ENCODE results near the gene FZD8. TPM values are rescaled to one million over a fixed set of nuclear protein-coding genes. Genes with fewer than 3 reads are reported as not detected.

Gene FZD8
- total RNA-seq, 1 donor from 2014 or later, result 16.5 TPM

- peaks cover 15% of the 10 kb centered on the region for H3K9me3 Mint-ChIP-seq
- H3K36me3 Mint-ChIP-seq, result no peaks in the 10 kb centered on the region
- DNase-seq (ENCODE audit: low spot score in 2 of 2, unreplicated experiment in 2 of 2), result no peak
- H3K27ac Mint-ChIP-seq, result no peak overlapping the region
- H3K4me1 Mint-ChIP-seq, result no peaks in the 10 kb centered on the region
- peaks cover 6% of the 10 kb centered on the region for H3K27me3 Mint-ChIP-seq (ENCODE audit: low read depth)
- H3K4me3 Mint-ChIP-seq, result no peak overlapping the region
- TF ChIP-seq CTCF (IDR thresholded peaks at IDR 0.05; ENCODE audit: unreplicated experiment), result no peak
These were observed 15.1 kb downstream of the FZD8 start for GRCh38 chr10:35626971-35627507.

- H3K36me3 Mint-ChIP-seq, result no peaks in the 10 kb centered on the region
- no peak overlapping the region for H3K4me3 Mint-ChIP-seq
- peaks cover 12% of the 10 kb centered on the region for H3K9me3 Mint-ChIP-seq
- no peak overlapping the region for H3K27ac Mint-ChIP-seq
- DNase-seq (ENCODE audit: low spot score in 2 of 2, unreplicated experiment in 2 of 2), result no peak
- TF ChIP-seq CTCF (IDR thresholded peaks at IDR 0.05; ENCODE audit: unreplicated experiment), result no peak
- peaks cover 6% of the 10 kb centered on the region for H3K4me1 Mint-ChIP-seq
- H3K27me3 Mint-ChIP-seq (ENCODE audit: low read depth), result peaks cover 34% of the 10 kb centered on the region
These were observed 27.8 kb downstream of the FZD8 start for GRCh38 chr10:35614312-35614711.

GRCh38 chr10:35613597-35614226, 28.4 kb downstream of the FZD8 start:
- no peak for TF ChIP-seq CTCF (IDR thresholded peaks at IDR 0.05; ENCODE audit: unreplicated experiment)
- H3K9me3 Mint-ChIP-seq, result peaks cover 10% of the 10 kb centered on the region
- no peak overlapping the region for H3K4me3 Mint-ChIP-seq
- H3K36me3 Mint-ChIP-seq, result no peaks in the 10 kb centered on the region
- peaks cover 6% of the 10 kb centered on the region for H3K4me1 Mint-ChIP-seq
- no peak overlapping the region for H3K27ac Mint-ChIP-seq
- H3K27me3 Mint-ChIP-seq (ENCODE audit: low read depth), result peaks cover 34% of the 10 kb centered on the region
- no peak for DNase-seq (ENCODE audit: low spot score in 2 of 2, unreplicated experiment in 2 of 2)

GRCh38 chr10:35613107-35613440, 29.0 kb downstream of the FZD8 start:
- H3K27me3 Mint-ChIP-seq (ENCODE audit: low read depth), result peaks cover 34% of the 10 kb centered on the region
- H3K4me3 Mint-ChIP-seq, result no peak overlapping the region
- DNase-seq (ENCODE audit: low spot score in 2 of 2, unreplicated experiment in 2 of 2), result no peak
- peaks cover 10% of the 10 kb centered on the region for H3K9me3 Mint-ChIP-seq
- H3K27ac Mint-ChIP-seq, result no peak overlapping the region
- H3K4me1 Mint-ChIP-seq, result peaks cover 6% of the 10 kb centered on the region
- TF ChIP-seq CTCF (IDR thresholded peaks at IDR 0.05; ENCODE audit: unreplicated experiment), result no peak
- H3K36me3 Mint-ChIP-seq, result no peaks in the 10 kb centered on the region

GRCh38 chr10:35612385-35613106, 29.6 kb downstream of the FZD8 start:
- Mint-ChIP-seq H3K9me3 (peaks cover 10% of the 10 kb centered on the region), H3K36me3 (no peaks in the 10 kb centered on the region), H3K27me3 (ENCODE audit: low read depth) (peaks cover 34% of the 10 kb centered on the region), H3K27ac (no peak overlapping the region), H3K4me1 (peaks cover 6% of the 10 kb centered on the region), H3K4me3 (no peak overlapping the region)
- no peak for DNase-seq (ENCODE audit: low spot score in 2 of 2, unreplicated experiment in 2 of 2)
- no peak for TF ChIP-seq CTCF (IDR thresholded peaks at IDR 0.05; ENCODE audit: unreplicated experiment)

All from mesothelial cell of epicardium (in vitro differentiated cells).